Activated effector memory CD4-positive, alpha-beta T cell treated with anti-CD3 and anti-CD28 coated beads, Interleukin-2, amount 50 U/mL, for 16 hours (primary cell): Measurements from ENCODE around the gene HMGB3.
A peak's percentile ranks its signal among the peaks of the same experiment; 100 is the strongest.
"Not testable (repeated sequence)": the region's sequence is repeated elsewhere in the genome, so short reads cannot be mapped to it uniquely, and the experiment has no call there.

Experiments used
- DNase-seq: peaks from one replicate; pipeline ENCODE4 v3.0.0-alpha.2; 2020

HMGB3 gene

GRCh38 chrX:150982788-150983520 is at the start of gene HMGB3:
Gene HMGB3, plus strand, starts transcription at chrX:150983335. Its CDS starts 2,265 bp downstream, at chrX:150985600.
- peak; percentile 93 for DNase-seq

GRCh38 chrX:150933945-150934350 is 49.2 kb upstream of the HMGB3 start:
- no peak for DNase-seq

- no peak for DNase-seq
Observed at GRCh38 chrX:150934453-150934852, 48.7 kb upstream of the HMGB3 start.

- DNase-seq: no peak
Observed at GRCh38 chrX:150935467-150935866, 47.7 kb upstream of the HMGB3 start.

- no peak for DNase-seq
Observed at GRCh38 chrX:150936556-150936955, 46.6 kb upstream of the HMGB3 start.

- DNase-seq: no peak
Observed at GRCh38 chrX:150940844-150941495, 42.2 kb upstream of the HMGB3 start.

GRCh38 chrX:150941580-150941979 is 41.6 kb upstream of the HMGB3 start:
- DNase-seq: no peak

GRCh38 chrX:150942942-150943594 is 40.1 kb upstream of the HMGB3 start:
- DNase-seq: no peak

GRCh38 chrX:150944233-150944632 is 38.9 kb upstream of the HMGB3 start:
- no peak for DNase-seq

- no peak for DNase-seq
Observed at GRCh38 chrX:150954951-150955350, 28.2 kb upstream of the HMGB3 start.

- DNase-seq: no peak
Observed at GRCh38 chrX:150955590-150955989, 27.5 kb upstream of the HMGB3 start.

GRCh38 chrX:150958177-150958576 is 25.0 kb upstream of the HMGB3 start:
- DNase-seq: no peak

- no peak for DNase-seq
Observed at GRCh38 chrX:150959557-150959956, 23.6 kb upstream of the HMGB3 start.

- DNase-seq: no peak
Observed at GRCh38 chrX:150961631-150962030, 21.5 kb upstream of the HMGB3 start.

- not testable (repeated sequence) for DNase-seq
Observed at GRCh38 chrX:150964416-150964815, 18.7 kb upstream of the HMGB3 start.

GRCh38 chrX:150966235-150966634 is 16.9 kb upstream of the HMGB3 start:
- no peak for DNase-seq

- DNase-seq: no peak
Observed at GRCh38 chrX:150966742-150967141, 16.4 kb upstream of the HMGB3 start.

- no peak for DNase-seq
Observed at GRCh38 chrX:150967786-150968185, 15.3 kb upstream of the HMGB3 start.

GRCh38 chrX:150968862-150969720 is 14.0 kb upstream of the HMGB3 start:
- no peak for DNase-seq

- no peak for DNase-seq
Observed at GRCh38 chrX:150972450-150972849, 10.7 kb upstream of the HMGB3 start.

GRCh38 chrX:150975655-150976390 is 7.3 kb upstream of the HMGB3 start:
- no peak for DNase-seq

GRCh38 chrX:150977411-150978162 is 5.5 kb upstream of the HMGB3 start:
- DNase-seq: no peak
